AG04449 (cell line): ENCODE results near the gene OR2T6.

ENCODE experiments used
- CTCF ChIA-PET: fragments of 350-600 bp; formaldehyde crosslinking; extraction: SDS; loops from one replicate; lab custom pipeline; 2021; ENCODE audit warnings: antibody characterized with exemption; lab: Yijun Ruan, JAX
- POLR2A ChIA-PET: fragments of 400-600, 350-600 bp; formaldehyde crosslinking; extraction: SDS; loops from one replicate; lab custom pipeline; 2020; ENCODE audit warnings: antibody characterized with exemption, inconsistent platforms; lab: Yijun Ruan, JAX
- DNase-seq: peaks from one replicate; pipeline ENCODE4 v3.0.0-alpha.2; 2010; ENCODE audit warnings: low read depth, low spot score
- H3K4me3 ChIP-seq: 2 replicates; pipeline ENCODE4 v1.5.1; 2011; ENCODE audit warnings: low read depth, mild to moderate bottlenecking, control low read depth, low read length
- CTCF ChIP-seq: IDR thresholded peaks from one replicate; pipeline ENCODE4 v1.5.1; 2011; ENCODE audit warnings: mild to moderate bottlenecking, moderate library complexity, low read length, control low read depth, inconsistent platforms; ENCODE audit not compliant: insufficient read depth; ENCODE audit errors: missing control alignments

OR2T6 gene

GRCh38 chr1:248372394-248372793 lies 3.2 kb upstream of the OR2T6 start:
- CTCF ChIA-PET: no interaction called here
- no peak for TF ChIP-seq CTCF
- no peak overlapping the region for H3K4me3 ChIP-seq
- POLR2A ChIA-PET: no interaction called here
- no peak for DNase-seq

- no peak for TF ChIP-seq CTCF
- ChIA-PET POLR2A (no interaction called here), CTCF (no interaction called here)
- H3K4me3 ChIP-seq: no peak overlapping the region
- DNase-seq: no peak
Observed at GRCh38 chr1:248373761-248374160, 1.8 kb upstream of the OR2T6 start.

GRCh38 chr1:248376916-248377315 lies 1.4 kb downstream of the OR2T6 start:
- CTCF ChIA-PET: no interaction called here
- DNase-seq: no peak
- H3K4me3 ChIP-seq: no peak overlapping the region
- POLR2A ChIA-PET: no interaction called here
- TF ChIP-seq CTCF: no peak

- DNase-seq: no peak
- no peak overlapping the region for H3K4me3 ChIP-seq
- ChIA-PET POLR2A (no interaction called here), CTCF (no interaction called here)
- TF ChIP-seq CTCF: no peak
Observed at GRCh38 chr1:248380854-248381253, 5.3 kb downstream of the OR2T6 start.

- POLR2A ChIA-PET: no interaction called here
- no peak for TF ChIP-seq CTCF
- DNase-seq: no peak
- CTCF ChIA-PET: no interaction called here
- H3K4me3 ChIP-seq: no peak overlapping the region
Observed at GRCh38 chr1:248388426-248388825, 12.9 kb downstream of the OR2T6 start.

GRCh38 chr1:248393050-248393449 lies 17.5 kb downstream of the OR2T6 start:
- CTCF ChIA-PET: no interaction called here
- TF ChIP-seq CTCF: no peak
- POLR2A ChIA-PET: no interaction called here
- DNase-seq: no peak
- no peak overlapping the region for H3K4me3 ChIP-seq
